ENCODE measurements around the gene SHOC2. TPM values are rescaled to one million over a fixed set of nuclear protein-coding genes. Genes with fewer than 3 reads are reported as not detected.

SHOC2 gene
- total and polyA plus RNA-seq, 2 of the 8 experiments (the other 6 are each of a cell fraction or from before 2014, with no cell fraction given): 7.6 to 28.2 TPM

GRCh38 chr10:110971638-110972037 lies 52.2 kb downstream of the SHOC2 start (continued):
- TF ChIP-seq, protein P1, sequence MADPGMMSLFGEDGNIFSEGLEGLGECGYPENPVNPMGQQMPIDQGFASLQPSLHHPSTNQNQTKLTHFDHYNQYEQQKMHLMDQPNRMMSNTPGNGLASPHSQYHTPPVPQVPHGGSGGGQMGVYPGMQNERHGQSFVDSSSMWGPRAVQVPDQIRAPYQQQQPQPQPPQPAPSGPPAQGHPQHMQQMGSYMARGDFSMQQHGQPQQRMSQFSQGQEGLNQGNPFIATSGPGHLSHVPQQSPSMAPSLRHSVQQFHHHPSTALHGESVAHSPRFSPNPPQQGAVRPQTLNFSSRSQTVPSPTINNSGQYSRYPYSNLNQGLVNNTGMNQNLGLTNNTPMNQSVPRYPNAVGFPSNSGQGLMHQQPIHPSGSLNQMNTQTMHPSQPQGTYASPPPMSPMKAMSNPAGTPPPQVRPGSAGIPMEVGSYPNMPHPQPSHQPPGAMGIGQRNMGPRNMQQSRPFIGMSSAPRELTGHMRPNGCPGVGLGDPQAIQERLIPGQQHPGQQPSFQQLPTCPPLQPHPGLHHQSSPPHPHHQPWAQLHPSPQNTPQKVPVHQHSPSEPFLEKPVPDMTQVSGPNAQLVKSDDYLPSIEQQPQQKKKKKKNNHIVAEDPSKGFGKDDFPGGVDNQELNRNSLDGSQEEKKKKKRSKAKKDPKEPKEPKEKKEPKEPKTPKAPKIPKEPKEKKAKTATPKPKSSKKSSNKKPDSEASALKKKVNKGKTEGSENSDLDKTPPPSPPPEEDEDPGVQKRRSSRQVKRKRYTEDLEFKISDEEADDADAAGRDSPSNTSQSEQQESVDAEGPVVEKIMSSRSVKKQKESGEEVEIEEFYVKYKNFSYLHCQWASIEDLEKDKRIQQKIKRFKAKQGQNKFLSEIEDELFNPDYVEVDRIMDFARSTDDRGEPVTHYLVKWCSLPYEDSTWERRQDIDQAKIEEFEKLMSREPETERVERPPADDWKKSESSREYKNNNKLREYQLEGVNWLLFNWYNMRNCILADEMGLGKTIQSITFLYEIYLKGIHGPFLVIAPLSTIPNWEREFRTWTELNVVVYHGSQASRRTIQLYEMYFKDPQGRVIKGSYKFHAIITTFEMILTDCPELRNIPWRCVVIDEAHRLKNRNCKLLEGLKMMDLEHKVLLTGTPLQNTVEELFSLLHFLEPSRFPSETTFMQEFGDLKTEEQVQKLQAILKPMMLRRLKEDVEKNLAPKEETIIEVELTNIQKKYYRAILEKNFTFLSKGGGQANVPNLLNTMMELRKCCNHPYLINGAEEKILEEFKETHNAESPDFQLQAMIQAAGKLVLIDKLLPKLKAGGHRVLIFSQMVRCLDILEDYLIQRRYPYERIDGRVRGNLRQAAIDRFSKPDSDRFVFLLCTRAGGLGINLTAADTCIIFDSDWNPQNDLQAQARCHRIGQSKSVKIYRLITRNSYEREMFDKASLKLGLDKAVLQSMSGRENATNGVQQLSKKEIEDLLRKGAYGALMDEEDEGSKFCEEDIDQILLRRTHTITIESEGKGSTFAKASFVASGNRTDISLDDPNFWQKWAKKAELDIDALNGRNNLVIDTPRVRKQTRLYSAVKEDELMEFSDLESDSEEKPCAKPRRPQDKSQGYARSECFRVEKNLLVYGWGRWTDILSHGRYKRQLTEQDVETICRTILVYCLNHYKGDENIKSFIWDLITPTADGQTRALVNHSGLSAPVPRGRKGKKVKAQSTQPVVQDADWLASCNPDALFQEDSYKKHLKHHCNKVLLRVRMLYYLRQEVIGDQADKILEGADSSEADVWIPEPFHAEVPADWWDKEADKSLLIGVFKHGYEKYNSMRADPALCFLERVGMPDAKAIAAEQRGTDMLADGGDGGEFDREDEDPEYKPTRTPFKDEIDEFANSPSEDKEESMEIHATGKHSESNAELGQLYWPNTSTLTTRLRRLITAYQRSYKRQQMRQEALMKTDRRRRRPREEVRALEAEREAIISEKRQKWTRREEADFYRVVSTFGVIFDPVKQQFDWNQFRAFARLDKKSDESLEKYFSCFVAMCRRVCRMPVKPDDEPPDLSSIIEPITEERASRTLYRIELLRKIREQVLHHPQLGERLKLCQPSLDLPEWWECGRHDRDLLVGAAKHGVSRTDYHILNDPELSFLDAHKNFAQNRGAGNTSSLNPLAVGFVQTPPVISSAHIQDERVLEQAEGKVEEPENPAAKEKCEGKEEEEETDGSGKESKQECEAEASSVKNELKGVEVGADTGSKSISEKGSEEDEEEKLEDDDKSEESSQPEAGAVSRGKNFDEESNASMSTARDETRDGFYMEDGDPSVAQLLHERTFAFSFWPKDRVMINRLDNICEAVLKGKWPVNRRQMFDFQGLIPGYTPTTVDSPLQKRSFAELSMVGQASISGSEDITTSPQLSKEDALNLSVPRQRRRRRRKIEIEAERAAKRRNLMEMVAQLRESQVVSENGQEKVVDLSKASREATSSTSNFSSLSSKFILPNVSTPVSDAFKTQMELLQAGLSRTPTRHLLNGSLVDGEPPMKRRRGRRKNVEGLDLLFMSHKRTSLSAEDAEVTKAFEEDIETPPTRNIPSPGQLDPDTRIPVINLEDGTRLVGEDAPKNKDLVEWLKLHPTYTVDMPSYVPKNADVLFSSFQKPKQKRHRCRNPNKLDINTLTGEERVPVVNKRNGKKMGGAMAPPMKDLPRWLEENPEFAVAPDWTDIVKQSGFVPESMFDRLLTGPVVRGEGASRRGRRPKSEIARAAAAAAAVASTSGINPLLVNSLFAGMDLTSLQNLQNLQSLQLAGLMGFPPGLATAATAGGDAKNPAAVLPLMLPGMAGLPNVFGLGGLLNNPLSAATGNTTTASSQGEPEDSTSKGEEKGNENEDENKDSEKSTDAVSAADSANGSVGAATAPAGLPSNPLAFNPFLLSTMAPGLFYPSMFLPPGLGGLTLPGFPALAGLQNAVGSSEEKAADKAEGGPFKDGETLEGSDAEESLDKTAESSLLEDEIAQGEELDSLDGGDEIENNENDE (IDR thresholded peaks at IDR 0.05; ENCODE audit: insufficient replicate concordance, low read length): no peak
- TF ChIP-seq GABPA (IDR thresholded peaks at IDR 0.05; ENCODE audit: borderline replicate concordance, insufficient read depth, low read length): no peak

Measured in H1 (cell line).